Muscle layer of colon (tissue), 2 donors: Measurements from ENCODE around the gene UBR3.
"Not testable (repeated sequence)": the region's sequence is repeated elsewhere in the genome, so short reads cannot be mapped to it uniquely, and the experiment has no call there.

Source experiments
- H3K27ac ChIP-seq: one replicate; pipeline ENCODE4 v1.7.0; 2013; ENCODE audit warnings: low read depth, mild to moderate bottlenecking, low read length, moderate library complexity
- H3K27me3 ChIP-seq, 2 donors: one replicate each; pipeline ENCODE4 v1.7.0; 2013; ENCODE audit warnings: low read length in 2 of 2, mild to moderate bottlenecking in 2 of 2; ENCODE audit not compliant: insufficient read depth in 2 of 2, control insufficient read depth in 1 of 2
- H3K36me3 ChIP-seq: one replicate; pipeline ENCODE4 v1.7.0; 2013; ENCODE audit warnings: mild to moderate bottlenecking, low read length; ENCODE audit not compliant: insufficient read depth
- H3K4me1 ChIP-seq: one replicate; pipeline ENCODE4 v1.7.0; 2013; ENCODE audit warnings: mild to moderate bottlenecking, low read length; ENCODE audit not compliant: insufficient read depth
- H3K4me3 ChIP-seq, 2 donors: one replicate each; pipeline ENCODE4 v1.7.0; 2013; ENCODE audit warnings: low read length in 2 of 2, low read depth in 1 of 2, mild to moderate bottlenecking in 1 of 2, moderate library complexity in 1 of 2
- H3K9ac ChIP-seq: one replicate; pipeline ENCODE4 v1.7.0; 2013; ENCODE audit warnings: low read length
- H3K9me3 ChIP-seq: one replicate; pipeline ENCODE4 v1.7.0; 2013; ENCODE audit warnings: mild to moderate bottlenecking, low read length
- donor health status: abdominal sarcoma.
- donor health status: Adenocarcinoma of cecum.

UBR3 gene

GRCh38 chr2:169824373-169825333 is 2.6 kb upstream of the UBR3 start, which contains the start of gene METTL5:
TSS of gene METTL5 (minus strand) at chr2:169824905. CDS start at chr2:169824597, 308 bp downstream.
- Histone ChIP-seq H3K9ac (peak within 1 kb of the TSS; percentile 57), H3K27me3 (no peaks in the 10 kb centered on the region), H3K9me3 (no peaks in the 10 kb centered on the region), H3K36me3 (peaks cover 11% of the 10 kb centered on the region), H3K4me3 (peak within 1 kb of the TSS; percentile 64 to 83), H3K27ac (peak within 1 kb of the TSS; percentile 85), H3K4me1 (peaks cover 25% of the 10 kb centered on the region)

GRCh38 chr2:169828141-169828811 is 1.0 kb downstream of the UBR3 start:
- H3K36me3 ChIP-seq = no peaks in the 10 kb centered on the region
- H3K4me3 ChIP-seq = peak overlapping the region; percentile 92
- peaks cover 38% of the 10 kb centered on the region for H3K4me1 ChIP-seq
- H3K9me3 ChIP-seq = no peaks in the 10 kb centered on the region
- peak overlapping the region; percentile 92 for H3K27ac ChIP-seq
- H3K9ac ChIP-seq = peak overlapping the region; percentile 68
- H3K27me3 ChIP-seq = no peaks in the 10 kb centered on the region

GRCh38 chr2:169834401-169834800 is 7.1 kb downstream of the UBR3 start:
- no peak overlapping the region for H3K27ac ChIP-seq
- H3K4me3 ChIP-seq = no peak overlapping the region
- no peaks in the 10 kb centered on the region for H3K9me3 ChIP-seq
- peaks cover 24% of the 10 kb centered on the region for H3K4me1 ChIP-seq
- H3K27me3 ChIP-seq = no peaks in the 10 kb centered on the region
- no peak overlapping the region for H3K9ac ChIP-seq
- no peaks in the 10 kb centered on the region for H3K36me3 ChIP-seq

GRCh38 chr2:169838743-169839489 is 11.7 kb downstream of the UBR3 start:
- Histone ChIP-seq H3K27me3 (no peaks in the 10 kb centered on the region), H3K9me3 (no peaks in the 10 kb centered on the region), H3K36me3 (no peaks in the 10 kb centered on the region), H3K4me1 (peaks cover 18% of the 10 kb centered on the region), H3K27ac (no peak overlapping the region), H3K4me3 (no peak overlapping the region), H3K9ac (no peak overlapping the region)

- no peak overlapping the region for H3K4me3 ChIP-seq
These were observed 12.9 kb downstream of the UBR3 start for GRCh38 chr2:169839954-169840746.

GRCh38 chr2:169840747-169841142 is 13.5 kb downstream of the UBR3 start:
- Histone ChIP-seq H3K4me1 (peaks cover 18% of the 10 kb centered on the region), H3K36me3 (no peaks in the 10 kb centered on the region), H3K9ac (no peak overlapping the region), H3K9me3 (no peaks in the 10 kb centered on the region), H3K4me3 (no peak overlapping the region), H3K27ac (no peak overlapping the region), H3K27me3 (no peaks in the 10 kb centered on the region)

More at GRCh38 chr2:169839954-169840746, 12.9 kb downstream of the UBR3 start:
- no peaks in the 10 kb centered on the region for H3K9me3 ChIP-seq
- H3K27me3 ChIP-seq = no peaks in the 10 kb centered on the region
- H3K27ac ChIP-seq = no peak overlapping the region
- H3K4me1 ChIP-seq = peaks cover 18% of the 10 kb centered on the region
- no peak overlapping the region for H3K9ac ChIP-seq
- no peaks in the 10 kb centered on the region for H3K36me3 ChIP-seq

GRCh38 chr2:169841625-169842024 is 14.4 kb downstream of the UBR3 start:
- peaks cover 18% of the 10 kb centered on the region for H3K4me1 ChIP-seq

GRCh38 chr2:169845016-169845415 is 17.8 kb downstream of the UBR3 start:
- Histone ChIP-seq H3K9ac (no peak overlapping the region), H3K4me3 (no peak overlapping the region), H3K27ac (no peak overlapping the region), H3K27me3 (no peaks in the 10 kb centered on the region), H3K36me3 (no peaks in the 10 kb centered on the region), H3K9me3 (no peaks in the 10 kb centered on the region), H3K4me1 (peaks cover 14% of the 10 kb centered on the region)

More at GRCh38 chr2:169841625-169842024, 14.4 kb downstream of the UBR3 start:
- H3K27me3 ChIP-seq, H3K9ac ChIP-seq, H3K27ac ChIP-seq, H3K36me3 ChIP-seq, H3K9me3 ChIP-seq, H3K4me3 ChIP-seq: not testable (repeated sequence)

- not testable (repeated sequence) for H3K27me3 ChIP-seq, H3K27ac ChIP-seq, H3K9me3 ChIP-seq, H3K4me3 ChIP-seq, H3K36me3 ChIP-seq, H3K4me1 ChIP-seq, H3K9ac ChIP-seq
These were observed 21.9 kb downstream of the UBR3 start for GRCh38 chr2:169848959-169849693.

- H3K36me3 ChIP-seq = no peaks in the 10 kb centered on the region
- H3K27me3 ChIP-seq = no peaks in the 10 kb centered on the region
- no peaks in the 10 kb centered on the region for H3K9me3 ChIP-seq
- H3K27ac ChIP-seq = no peak overlapping the region
- no peak overlapping the region for H3K9ac ChIP-seq
- H3K4me1 ChIP-seq = peaks cover 4% of the 10 kb centered on the region
- H3K4me3 ChIP-seq = no peak overlapping the region
These were observed 22.5 kb downstream of the UBR3 start for GRCh38 chr2:169849710-169850109.
